B cell (primary cell): ENCODE measurements around the gene OLIG2. TPM values are rescaled to one million over a fixed set of nuclear protein-coding genes. Genes with fewer than 3 reads are reported as not detected.

ENCODE experiments used
- ATAC-seq: fragments of 200-7000 bp; cut with Tn5 transposase; one replicate; pipeline ENCODE4 v1.10.0; 2021; ENCODE audit warnings: low read depth, mild to moderate bottlenecking, moderate number of reproducible peaks, moderate library complexity
- CTCF ChIA-PET: fragments of 350-600 bp; sonication (Branson Sonifier 250); formaldehyde crosslinking; loops from one replicate; lab custom pipeline; 2021; ENCODE audit warnings: antibody characterized with exemption, inconsistent platforms; lab: Charles Lee
- POLR2A ChIA-PET: fragments of 350-600 bp; sonication (Branson Sonifier 250); formaldehyde crosslinking; loops from one replicate; lab custom pipeline; 2021; ENCODE audit warnings: antibody characterized with exemption; lab: Charles Lee
- DNase-seq: peaks from one replicate; pipeline ENCODE4 v3.0.0; 2013
- H2AFZ ChIP-seq: 2 replicates; pipeline ENCODE4 v1.6.1; 2012; ENCODE audit warnings: mild to moderate bottlenecking, low read depth, low read length; ENCODE audit not compliant: insufficient read depth, poor library complexity, severe bottlenecking
- H3K27ac ChIP-seq, 2 donors: 1 replicate in 1 of 2; 2 replicates in 1 of 2; pipeline ENCODE4 v1.5.1; 2012 to 2013; ENCODE audit warnings: low read length in 2 of 2, mild to moderate bottlenecking in 2 of 2, moderate library complexity in 1 of 2
- H3K27me3 ChIP-seq, 4 experiments: fragments of 200-600 bp in 1 of 4; sonication (generic) in 1 of 4; replicated peaks in 1 of 4; 1 replicate in 2 of 4; 2 replicates in 2 of 4; pipeline versions ENCODE4 v1.6.1 to v1.7.0; 2013 to 2016; ENCODE audit warnings: low read length in 3 of 4, mild to moderate bottlenecking in 2 of 4, mixed read lengths in 1 of 4, moderate library complexity in 1 of 4; ENCODE audit not compliant: insufficient read depth in 4 of 4, control insufficient read depth in 3 of 4; ENCODE audit errors: control extremely low read depth in 1 of 4
- H3K36me3 ChIP-seq, 2 experiments: replicated peaks in 1 of 2; 1 replicate in 1 of 2; 2 replicates in 1 of 2; pipeline versions ENCODE4 v1.6.1 to v1.7.1; 2013; ENCODE audit warnings: low read length in 1 of 2; ENCODE audit not compliant: insufficient read depth in 2 of 2, control insufficient read depth in 1 of 2; ENCODE audit errors: control extremely low read depth in 1 of 2, extremely low read depth in 1 of 2
- H3K4me1 ChIP-seq, 2 donors: fragments of 200-600 bp in 1 of 2; sonication (generic) in 1 of 2; 1 replicate in 1 of 2; 2 replicates in 1 of 2; pipeline versions ENCODE4 v1.5.1 to v1.6.1; 2013 to 2017; ENCODE audit warnings: low read length in 2 of 2; ENCODE audit not compliant: control insufficient read depth in 2 of 2, insufficient read depth in 2 of 2
- H3K4me2 ChIP-seq: replicated peaks from 2 replicates; pipeline ENCODE3; 2012; ENCODE audit warnings: mild to moderate bottlenecking, low read depth, low read length; ENCODE audit not compliant: poor library complexity, severe bottlenecking
- H3K4me3 ChIP-seq, 5 experiments: fragments of 200-600 bp in 1 of 5; sonication (generic) in 1 of 5; 1 replicate in 3 of 5; 2 replicates in 2 of 5; pipeline versions ENCODE4 v1.5.1 to v1.7.0; 2011 to 2016; ENCODE audit warnings: low read length in 4 of 5, mild to moderate bottlenecking in 4 of 5, low read depth in 2 of 5, control low read depth in 1 of 5, moderate library complexity in 1 of 5; ENCODE audit not compliant: insufficient read depth in 1 of 5; ENCODE audit errors: control extremely low read depth in 1 of 5, extremely low read depth in 1 of 5
- H3K79me2 ChIP-seq: fragments of 200-600 bp; sonication (generic); one replicate; pipeline ENCODE4 v1.6.0; 2016; ENCODE audit warnings: low read length; ENCODE audit not compliant: control insufficient read depth, insufficient read depth
- H3K9ac ChIP-seq: fragments of 200-600 bp; sonication (generic); 2 replicates; pipeline ENCODE4 v1.6.1; 2017; ENCODE audit warnings: mild to moderate bottlenecking, low read length, moderate library complexity
- H3K9me3 ChIP-seq, 3 donors: one replicate each; pipeline versions ENCODE4 v1.6.1 to v1.7.1; 2013; ENCODE audit warnings: low read length in 2 of 3; ENCODE audit not compliant: control insufficient read depth in 2 of 3, insufficient read depth in 1 of 3; ENCODE audit errors: control extremely low read depth in 1 of 3
- H4K20me1 ChIP-seq: 2 replicates; pipeline ENCODE4 v1.6.0; 2012; ENCODE audit warnings: mild to moderate bottlenecking, low read length; ENCODE audit not compliant: insufficient read depth, control insufficient read depth, poor library complexity, severe bottlenecking
- H3K27ac Mint-ChIP-seq: one replicate; pipeline ENCODE4 v1.8.0; 2021; ENCODE audit warnings: mixed read lengths
- H3K27me3 Mint-ChIP-seq: one replicate; pipeline ENCODE4 v1.8.0; 2021; ENCODE audit warnings: mixed read lengths
- H3K4me1 Mint-ChIP-seq: one replicate; pipeline ENCODE4 v1.8.0; 2021; ENCODE audit warnings: mixed read lengths
- H3K4me3 Mint-ChIP-seq: one replicate; pipeline ENCODE4 v1.8.0; 2021; ENCODE audit warnings: mixed read lengths
- H3K9me3 Mint-ChIP-seq: one replicate; pipeline ENCODE4 v1.8.0; 2022; ENCODE audit warnings: mixed read lengths; ENCODE audit not compliant: insufficient read depth
- CTCF ChIP-seq: fragments of 200-600 bp; IDR thresholded peaks from one replicate; pipeline ENCODE4 v1.8.0; 2022; ENCODE audit warnings: antibody characterized with exemption, mild to moderate bottlenecking
- EZH2 ChIP-seq: IDR thresholded peaks from 2 replicates; pipeline ENCODE4 v1.6.1; 2012; ENCODE audit warnings: borderline replicate concordance, low read depth, mild to moderate bottlenecking, moderate library complexity, low read length; ENCODE audit not compliant: insufficient read depth, poor library complexity, severe bottlenecking
- WGBS: methylation state at CpG from one replicate; pipeline ENCODE4 v1.1.5; 2013; ENCODE audit warnings: missing lambda C conversion rate; ENCODE audit not compliant: insufficient coverage; 5-methylcytosine and 5-hydroxymethylcytosine counted together
- intact Hi-C: fragments of 100-400 bp; cut with micrococcal nuclease; formaldehyde crosslinking; loops from one replicate; pipeline ENCODE4 v1.10.0; 2022
- polyA minus RNA-seq: library from RNA; depleted of rRNA, polyadenylated mRNA; stranded (reverse); fragments of >200 nt; gene quantifications from 2 replicates; pipeline ENCODE4 v1.2.3, GENCODE V29; 2012
- polyA plus RNA-seq: library from polyadenylated mRNA; depleted of rRNA; stranded (reverse); fragments of >200 nt; gene quantifications from 2 replicates; pipeline ENCODE4 v1.2.3, GENCODE V29; 2012
- total RNA-seq, 2 donors: library from RNA; stranded (reverse); fragments of 120-200 nt in 1 of 2; gene quantifications; 1 replicate in 1 of 2; 2 replicates in 1 of 2; pipeline versions ENCODE4 v1.2.3 to v1.2.4, GENCODE V29; 2013 to 2022

Gene OLIG2
- not detected in 2 replicates for total RNA-seq
- not detected for total RNA-seq (2013)
- polyA plus RNA-seq: not detected in 2 replicates
- polyA minus RNA-seq: not detected in 2 replicates

GRCh38 chr21:33025489-33026442, at the start of gene OLIG2:
Gene OLIG2 (plus strand): TSS chr21:33025935. CDS start chr21:33026863, 928 bp downstream.
- ATAC-seq (no peak), DNase-seq (peak; percentile 30)
- no peak within 1 kb of the TSS for H2AFZ ChIP-seq
- H3K36me3 ChIP-seq: no peaks in the 10 kb centered on the region
- no peak within 1 kb of the TSS for H3K27ac ChIP-seq
- CTCF ChIA-PET: no interaction called here
- H3K79me2 ChIP-seq: no peaks in the 10 kb centered on the region
- H3K4me1 Mint-ChIP-seq: peaks cover 32% of the 10 kb centered on the region
- H3K9me3 Mint-ChIP-seq: no peaks in the 10 kb centered on the region
- peaks cover 46 to 54% of the 10 kb centered on the region in 2 donors for H3K4me1 ChIP-seq
- peak within 1 kb of the TSS; percentile 8 for H3K4me2 ChIP-seq
- intact Hi-C loops: no loop called here
- peak within 1 kb of the TSS; percentile 26 for H3K4me3 Mint-ChIP-seq
- H3K4me3 ChIP-seq: no peak within 1 kb of the TSS
- no peak within 1 kb of the TSS for H3K9ac ChIP-seq
- peaks cover 0 to 94% (median 60%) of the 10 kb centered on the region in 4 experiments for H3K27me3 ChIP-seq
- H3K27ac Mint-ChIP-seq: peak within 1 kb of the TSS; percentile 10
- TF ChIP-seq CTCF (no peak), EZH2 (no peak)
- H4K20me1 ChIP-seq: no peaks in the 10 kb centered on the region
- WGBS: 9% methylated on average over 46 of the region's 59 CpGs
- POLR2A ChIA-PET: interaction anchor here (0.6 kb wide), 1 partner anchor 271 kb away, joined by 7 read pairs; no protein-coding TSS in a partner anchor
- peaks cover 63% of the 10 kb centered on the region for H3K27me3 Mint-ChIP-seq
- H3K9me3 ChIP-seq: peaks cover 0 to 56% (median 0%) of the 10 kb centered on the region in 3 donors

- Mint-ChIP-seq H3K4me3 (no peak overlapping the region), H3K27ac (no peak overlapping the region), H3K4me1 (no peaks in the 10 kb centered on the region), H3K27me3 (peaks cover 40% of the 10 kb centered on the region), H3K9me3 (no peaks in the 10 kb centered on the region)
- intact Hi-C loops: no loop called here
- no peaks in the 10 kb centered on the region for H3K36me3 ChIP-seq
- no peaks in the 10 kb centered on the region for H3K79me2 ChIP-seq
- H3K27me3 ChIP-seq: peaks cover 0 to 23% (median 0%) of the 10 kb centered on the region in 4 experiments
- TF ChIP-seq EZH2: no peak
- no peak for TF ChIP-seq CTCF
- H3K9me3 ChIP-seq: no peaks in the 10 kb centered on the region
- H3K4me3 ChIP-seq: no peak overlapping the region
- ATAC-seq: no peak
- H4K20me1 ChIP-seq: no peaks in the 10 kb centered on the region
- no peak overlapping the region for H2AFZ ChIP-seq
- WGBS: 55% methylated on average over 1 of the region's 3 CpGs
- CTCF ChIA-PET: no interaction called here
- no peak overlapping the region for H3K9ac ChIP-seq
- no peak for DNase-seq
- POLR2A ChIA-PET: no interaction called here
- no peak overlapping the region for H3K4me2 ChIP-seq
- H3K27ac ChIP-seq: no peak overlapping the region
- no peaks in the 10 kb centered on the region for H3K4me1 ChIP-seq
Observed at GRCh38 chr21:32976791-32977190, 48.9 kb upstream of the OLIG2 start.
